MCF 10A (cell line): ENCODE data around the gene DRD1. TPM values are rescaled to one million over a fixed set of nuclear protein-coding genes. Genes with fewer than 3 reads are reported as not detected.

ENCODE experiments used
- BruUV-seq: library from RNA; stranded (reverse); fragments of 400-500 nt; replicated peaks from 2 replicates; lab custom pipeline; 2021; lab: Mats Ljungman, UMichigan
- CTCF ChIA-PET: fragments of 300-600 bp; sonication (Branson Sonifier 250); formaldehyde crosslinking; extraction: SDS; loops from one replicate; lab custom pipeline; 2021; ENCODE audit warnings: antibody characterized with exemption, inconsistent platforms; lab: Yijun Ruan, JAX
- POLR2A ChIA-PET: fragments of 300-600, 350-650 bp; sonication (Branson Sonifier 250); formaldehyde crosslinking; extraction: SDS; loops from one replicate; lab custom pipeline; 2020; ENCODE audit warnings: antibody characterized with exemption, inconsistent platforms; lab: Yijun Ruan, JAX
- DNase-seq: peaks from one replicate; pipeline ENCODE4 v3.0.0-alpha.2; 2018; ENCODE audit not compliant: unreplicated experiment
- H3K27ac Mint-ChIP-seq: one replicate; pipeline ENCODE4 v1.8.0; 2022; ENCODE audit warnings: mild to moderate bottlenecking, low read depth, mixed read lengths; ENCODE audit not compliant: unreplicated experiment
- H3K27me3 Mint-ChIP-seq: one replicate; pipeline ENCODE4 v1.8.0; 2022; ENCODE audit warnings: mixed read lengths; ENCODE audit not compliant: insufficient read depth, unreplicated experiment
- H3K36me3 Mint-ChIP-seq: one replicate; pipeline ENCODE4 v1.8.0; 2022; ENCODE audit warnings: mild to moderate bottlenecking, moderate library complexity, mixed read lengths; ENCODE audit not compliant: insufficient read depth, unreplicated experiment
- H3K4me1 Mint-ChIP-seq: one replicate; pipeline ENCODE4 v1.8.0; 2022; ENCODE audit warnings: mixed read lengths; ENCODE audit not compliant: insufficient read depth, unreplicated experiment
- H3K4me3 Mint-ChIP-seq: one replicate; pipeline ENCODE4 v1.8.0; 2022; ENCODE audit warnings: mild to moderate bottlenecking, moderate library complexity, mixed read lengths; ENCODE audit not compliant: unreplicated experiment
- H3K9me3 Mint-ChIP-seq: one replicate; pipeline ENCODE4 v1.8.0; 2022; ENCODE audit warnings: mixed read lengths; ENCODE audit not compliant: unreplicated experiment
- intact Hi-C: fragments of 100-400 bp; cut with micrococcal nuclease; formaldehyde crosslinking; loops from 2 replicates; pipeline ENCODE4 v1.14.1; 2022
- total RNA-seq: library from RNA; stranded (reverse); gene quantifications from 2 replicates; pipeline ENCODE4 v1.2.3, GENCODE V29; 2022
- TF ChIP-seq, protein P1 (sequence below): fragments of 200-600 bp; IDR thresholded peaks from one replicate; pipeline ENCODE4 v1.8.0; 2022; ENCODE audit warnings: antibody characterized with exemption, mild to moderate bottlenecking; ENCODE audit not compliant: unreplicated experiment

Gene DRD1
- total RNA-seq, 1 experiment from 2014 or later = not detected

DNA sequence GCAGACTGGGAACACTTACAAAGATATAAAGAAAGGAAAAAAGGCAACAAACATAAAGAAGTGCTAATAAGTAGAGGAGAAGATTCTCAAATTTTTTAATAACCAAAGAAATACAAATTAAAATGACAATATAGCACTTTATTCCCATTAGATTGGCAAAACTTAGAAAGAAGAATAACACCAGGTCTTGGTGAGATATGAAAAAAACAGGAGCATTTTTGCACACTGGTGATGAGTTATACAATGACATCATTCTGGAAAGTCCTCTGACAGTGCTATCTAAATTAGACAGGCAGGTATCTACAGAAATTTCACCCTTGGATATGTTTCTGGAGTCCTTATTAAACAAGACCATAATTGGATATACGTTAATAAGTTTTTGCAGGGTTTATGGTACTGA lies 24.9 kb upstream of the DRD1 start:
- no peak for DNase-seq
- no peak overlapping the region for H3K27ac Mint-ChIP-seq
- intact Hi-C loops = no loop called here
- no peak overlapping the region for H3K4me3 Mint-ChIP-seq
- peaks cover 5% of the 10 kb centered on the region for H3K27me3 Mint-ChIP-seq
- BruUV-seq = no TSS peak
- ChIA-PET POLR2A (interaction anchor here (0.9 kb wide), 1 partner anchor 9 kb away, joined by 6 read pairs; the partner anchor contains the start of gene SFXN1), CTCF (interaction anchor here (0.6 to 0.9 kb wide), 2 partner anchors 10 to 437 kb away, joined by 3 to 5 read pairs; no protein-coding TSS in a partner anchor)
- H3K9me3 Mint-ChIP-seq = no peaks in the 10 kb centered on the region
- H3K4me1 Mint-ChIP-seq = peaks cover 11% of the 10 kb centered on the region
- H3K36me3 Mint-ChIP-seq = no peaks in the 10 kb centered on the region
- TF ChIP-seq, protein P1, sequence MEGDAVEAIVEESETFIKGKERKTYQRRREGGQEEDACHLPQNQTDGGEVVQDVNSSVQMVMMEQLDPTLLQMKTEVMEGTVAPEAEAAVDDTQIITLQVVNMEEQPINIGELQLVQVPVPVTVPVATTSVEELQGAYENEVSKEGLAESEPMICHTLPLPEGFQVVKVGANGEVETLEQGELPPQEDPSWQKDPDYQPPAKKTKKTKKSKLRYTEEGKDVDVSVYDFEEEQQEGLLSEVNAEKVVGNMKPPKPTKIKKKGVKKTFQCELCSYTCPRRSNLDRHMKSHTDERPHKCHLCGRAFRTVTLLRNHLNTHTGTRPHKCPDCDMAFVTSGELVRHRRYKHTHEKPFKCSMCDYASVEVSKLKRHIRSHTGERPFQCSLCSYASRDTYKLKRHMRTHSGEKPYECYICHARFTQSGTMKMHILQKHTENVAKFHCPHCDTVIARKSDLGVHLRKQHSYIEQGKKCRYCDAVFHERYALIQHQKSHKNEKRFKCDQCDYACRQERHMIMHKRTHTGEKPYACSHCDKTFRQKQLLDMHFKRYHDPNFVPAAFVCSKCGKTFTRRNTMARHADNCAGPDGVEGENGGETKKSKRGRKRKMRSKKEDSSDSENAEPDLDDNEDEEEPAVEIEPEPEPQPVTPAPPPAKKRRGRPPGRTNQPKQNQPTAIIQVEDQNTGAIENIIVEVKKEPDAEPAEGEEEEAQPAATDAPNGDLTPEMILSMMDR = no peak

DNA sequence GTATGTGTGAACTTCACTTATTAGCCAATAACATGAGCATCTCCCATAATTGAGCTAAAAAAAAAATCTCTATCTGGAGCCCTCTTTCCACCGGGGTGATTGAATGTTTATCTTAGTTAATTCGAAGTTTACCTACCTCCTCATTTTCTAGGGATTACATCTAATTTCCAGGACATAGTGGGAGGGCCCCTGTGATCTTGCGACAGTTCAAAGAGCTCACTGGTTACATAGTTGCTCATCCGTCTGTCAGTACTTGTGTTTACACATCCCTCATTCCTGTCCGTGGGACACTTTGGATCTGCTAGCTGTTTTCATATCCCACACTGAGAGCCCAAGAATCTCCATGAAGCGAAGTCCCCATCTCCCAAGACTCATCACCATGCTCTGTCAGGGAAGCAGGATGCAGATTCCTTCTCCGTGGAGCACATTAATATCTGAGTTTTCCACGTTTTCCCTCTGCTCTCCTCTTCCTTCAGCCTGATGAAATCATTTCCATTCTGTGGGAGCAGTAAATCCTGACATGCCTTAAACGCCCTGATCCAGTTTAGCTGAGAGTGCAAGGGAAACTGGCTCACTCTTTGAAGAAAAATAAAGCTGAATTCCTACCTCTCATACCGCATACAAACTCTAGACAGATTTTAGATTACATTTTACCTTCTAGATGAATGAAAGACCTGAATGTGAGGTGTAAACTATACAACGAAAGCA lies 24.2 kb upstream of the DRD1 start:
- Mint-ChIP-seq H3K4me3 (no peak overlapping the region), H3K27me3 (no peaks in the 10 kb centered on the region), H3K9me3 (no peaks in the 10 kb centered on the region), H3K27ac (no peak overlapping the region), H3K4me1 (peaks cover 11% of the 10 kb centered on the region), H3K36me3 (no peaks in the 10 kb centered on the region)
- intact Hi-C loops = no loop called here
- no peak for DNase-seq
- no TSS peak for BruUV-seq
- ChIA-PET CTCF (interaction anchor here (0.6 to 5.5 kb wide), 4 partner anchors 9 to 630 kb away, joined by 3 to 80 read pairs (median 26); partner anchors contain the start of gene SFXN1), POLR2A (interaction anchor here (0.7 to 3.2 kb wide), 2 partner anchors 9 to 964 kb away, joined by 3 to 27 read pairs; partner anchors contain the start of gene SFXN1)
- TF ChIP-seq, protein P1 = no peak

DNA sequence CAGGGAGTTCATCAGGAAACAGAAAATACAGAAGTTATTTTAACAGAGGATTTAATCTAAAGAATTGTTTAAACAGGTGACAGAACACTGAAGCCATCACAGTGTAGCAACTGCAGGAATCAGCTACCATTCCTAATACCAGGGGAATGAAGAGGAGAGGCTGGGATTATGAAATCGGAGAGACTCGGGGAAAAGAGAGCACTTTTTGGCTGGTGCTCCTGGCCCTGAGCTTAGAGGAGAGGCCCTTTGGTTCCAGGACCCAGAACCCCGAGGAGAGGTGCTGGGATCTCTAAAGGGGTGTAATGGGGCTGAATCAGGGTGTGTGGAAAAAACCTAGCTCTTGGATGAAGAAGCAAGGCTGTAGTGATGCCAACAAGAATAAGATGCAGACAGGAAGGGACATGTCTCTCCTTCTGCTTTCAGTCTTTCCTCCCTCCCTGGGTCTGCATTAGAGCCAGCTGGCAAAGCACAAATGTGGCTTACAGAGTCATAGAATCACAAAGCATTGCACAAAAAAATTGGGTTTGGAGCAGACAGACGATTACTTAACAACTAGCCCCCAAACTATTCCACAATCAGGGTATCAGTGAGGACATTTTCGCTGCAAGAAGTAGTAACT lies 22.8 kb upstream of the DRD1 start:
- POLR2A ChIA-PET = interaction anchor here (0.5 to 3.2 kb wide), 6 partner anchors 11 to 895 kb away, joined by 3 to 27 read pairs (median 3); partner anchors contain the start of genes KIAA1191 and SFXN1
- Mint-ChIP-seq H3K4me3 (no peak overlapping the region), H3K4me1 (peaks cover 11% of the 10 kb centered on the region), H3K27ac (no peak overlapping the region), H3K27me3 (peaks cover 1% of the 10 kb centered on the region), H3K9me3 (no peaks in the 10 kb centered on the region), H3K36me3 (no peaks in the 10 kb centered on the region)
- intact Hi-C loops = no loop called here
- no TSS peak for BruUV-seq
- CTCF ChIA-PET = interaction anchor here (0.6 to 5.5 kb wide), 14 partner anchors 9 to 998 kb away, joined by 3 to 80 read pairs (median 4); partner anchors contain the start of gene SFXN1
- peak; percentile 51 for DNase-seq
- TF ChIP-seq, protein P1 = no peak

DNA sequence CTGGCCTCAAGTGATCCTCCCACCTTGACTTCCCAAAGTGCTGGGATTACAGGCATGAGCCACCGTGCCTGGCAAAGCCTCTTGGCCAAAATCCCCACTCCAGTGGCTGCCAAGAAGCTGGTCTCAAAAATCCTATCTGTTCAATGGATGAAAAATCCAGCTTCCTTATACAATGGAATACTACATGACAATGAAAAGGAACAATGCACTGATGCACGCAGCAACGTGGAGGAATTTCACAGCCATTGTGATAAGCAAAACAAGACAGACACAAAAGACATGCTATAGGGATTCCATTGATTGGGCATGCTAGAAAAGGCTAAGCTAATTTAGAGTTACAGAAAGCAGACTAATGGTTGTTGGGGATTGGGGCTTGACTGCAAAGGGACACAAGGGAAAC lies 21.3 kb upstream of the DRD1 start:
- POLR2A ChIA-PET = interaction anchor here (0.8 to 3.2 kb wide), 7 partner anchors 9 to 514 kb away, joined by 3 to 27 read pairs (median 3); partner anchors contain the start of gene SFXN1
- CTCF ChIA-PET = interaction anchor here (0.6 to 5.5 kb wide), 30 partner anchors 9 to 1620 kb away, joined by 3 to 80 read pairs (median 4); partner anchors contain the start of gene SFXN1
- no TSS peak for BruUV-seq
- H3K27me3 Mint-ChIP-seq = peaks cover 11% of the 10 kb centered on the region
- TF ChIP-seq, protein P1 = no peak
- H3K27ac Mint-ChIP-seq = no peak overlapping the region
- H3K4me3 Mint-ChIP-seq = no peak overlapping the region
- no peaks in the 10 kb centered on the region for H3K36me3 Mint-ChIP-seq
- intact Hi-C loops = no loop called here
- H3K4me1 Mint-ChIP-seq = peaks cover 11% of the 10 kb centered on the region
- no peak for DNase-seq
- no peaks in the 10 kb centered on the region for H3K9me3 Mint-ChIP-seq
